ENCODE results near the gene NFIL3. TPM values are rescaled to one million over a fixed set of nuclear protein-coding genes. Genes with fewer than 3 reads are reported as not detected.

The NFIL3 gene
- total and polyA plus RNA-seq, 2 donors (not counting 1 experiment from before 2014, with no cell fraction given), result 2.7 to 14.3 TPM

DNA sequence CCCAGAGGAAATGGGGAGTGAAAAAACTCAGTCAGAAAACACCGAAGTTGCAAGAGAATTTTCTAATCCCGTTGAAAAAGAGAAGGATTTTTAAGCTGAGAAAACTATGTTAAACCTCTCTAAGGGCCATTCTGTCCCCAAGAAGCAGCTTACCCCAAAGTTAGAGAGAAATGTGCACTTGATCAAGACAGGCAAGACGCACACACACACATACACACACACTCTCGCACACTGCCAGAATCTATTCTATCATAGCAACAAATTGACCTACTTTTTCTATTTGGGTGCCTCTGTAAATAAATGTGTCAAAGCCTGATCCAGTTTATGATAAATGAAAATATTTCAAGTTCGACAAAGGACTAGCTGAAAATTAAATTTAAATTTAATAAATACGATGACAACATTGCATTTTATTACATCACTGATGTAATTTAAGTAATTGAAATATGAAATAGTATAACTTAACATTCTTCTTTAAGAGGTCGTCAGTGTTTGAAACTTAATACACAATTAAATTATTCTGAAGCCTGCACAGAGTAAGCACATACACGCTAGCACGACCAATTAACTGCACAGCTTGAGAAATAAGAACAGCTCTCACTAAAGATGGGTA lies 5.9 kb downstream of the NFIL3 start:
- peaks cover 0 to 37% (median 30%) of the 10 kb centered on the region in 4 experiments for H3K27me3 ChIP-seq (replicated peaks in 1 of 4; ENCODE audit: control extremely low read depth in 1 of 4, control insufficient read depth in 3 of 4, insufficient read depth in 4 of 4, low read length in 3 of 4)
- H3K79me2 ChIP-seq (ENCODE audit: control insufficient read depth, insufficient read depth, low read length), result peaks cover 20% of the 10 kb centered on the region
- ChIA-PET CTCF (no interaction called here), POLR2A (no interaction called here)
- ATAC-seq (ENCODE audit: low read depth) (no peak), DNase-seq (no peak)
- intact Hi-C loops (cut with micrococcal nuclease), result no loop called here
- Mint-ChIP-seq H3K27ac (no peak overlapping the region), H3K4me1 (peaks cover 34% of the 10 kb centered on the region), H3K9me3 (ENCODE audit: insufficient read depth) (no peaks in the 10 kb centered on the region), H3K4me3 (no peak overlapping the region), H3K27me3 (peaks cover 43% of the 10 kb centered on the region)
- no peak overlapping the region for H3K4me2 ChIP-seq (replicated peaks; ENCODE audit: low read depth, low read length, poor library complexity, severe bottlenecking)
- H3K4me1 ChIP-seq (ENCODE audit: control insufficient read depth in 2 of 2, insufficient read depth in 2 of 2, low read length in 2 of 2), result peaks cover 28 to 30% of the 10 kb centered on the region in 2 donors
- no peak overlapping the region for H2AFZ ChIP-seq (ENCODE audit: insufficient read depth, low read depth, low read length, poor library complexity, severe bottlenecking)
- no peak overlapping the region for H3K9ac ChIP-seq (ENCODE audit: low read length)
- no peak overlapping the region for H3K27ac ChIP-seq (ENCODE audit: low read length in 2 of 2)
- H4K20me1 ChIP-seq (ENCODE audit: control insufficient read depth, insufficient read depth, low read length, poor library complexity, severe bottlenecking), result peaks cover 25% of the 10 kb centered on the region
- WGBS (ENCODE audit: insufficient coverage), result no CpG with 5 or more reads among the region's 9 CpGs
- no peaks in the 10 kb centered on the region for H3K9me3 ChIP-seq (ENCODE audit: control extremely low read depth in 1 of 3, control insufficient read depth in 2 of 3, insufficient read depth in 1 of 3, low read length in 2 of 3)
- H3K36me3 ChIP-seq (replicated peaks in 1 of 2; ENCODE audit: control extremely low read depth in 1 of 2, control insufficient read depth in 1 of 2, extremely low read depth in 1 of 2, insufficient read depth in 2 of 2, low read length in 1 of 2), result no peaks in the 10 kb centered on the region
- TF ChIP-seq, protein P1, sequence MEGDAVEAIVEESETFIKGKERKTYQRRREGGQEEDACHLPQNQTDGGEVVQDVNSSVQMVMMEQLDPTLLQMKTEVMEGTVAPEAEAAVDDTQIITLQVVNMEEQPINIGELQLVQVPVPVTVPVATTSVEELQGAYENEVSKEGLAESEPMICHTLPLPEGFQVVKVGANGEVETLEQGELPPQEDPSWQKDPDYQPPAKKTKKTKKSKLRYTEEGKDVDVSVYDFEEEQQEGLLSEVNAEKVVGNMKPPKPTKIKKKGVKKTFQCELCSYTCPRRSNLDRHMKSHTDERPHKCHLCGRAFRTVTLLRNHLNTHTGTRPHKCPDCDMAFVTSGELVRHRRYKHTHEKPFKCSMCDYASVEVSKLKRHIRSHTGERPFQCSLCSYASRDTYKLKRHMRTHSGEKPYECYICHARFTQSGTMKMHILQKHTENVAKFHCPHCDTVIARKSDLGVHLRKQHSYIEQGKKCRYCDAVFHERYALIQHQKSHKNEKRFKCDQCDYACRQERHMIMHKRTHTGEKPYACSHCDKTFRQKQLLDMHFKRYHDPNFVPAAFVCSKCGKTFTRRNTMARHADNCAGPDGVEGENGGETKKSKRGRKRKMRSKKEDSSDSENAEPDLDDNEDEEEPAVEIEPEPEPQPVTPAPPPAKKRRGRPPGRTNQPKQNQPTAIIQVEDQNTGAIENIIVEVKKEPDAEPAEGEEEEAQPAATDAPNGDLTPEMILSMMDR (IDR thresholded peaks at IDR 0.05), result no peak
- TF ChIP-seq EZH2 (IDR thresholded peaks at IDR 0.05; ENCODE audit: borderline replicate concordance, insufficient read depth, low read depth, low read length, poor library complexity, severe bottlenecking), result no peak
- no peak overlapping the region for H3K4me3 ChIP-seq (ENCODE audit: control extremely low read depth in 1 of 5, extremely low read depth in 1 of 5, insufficient read depth in 1 of 5, low read depth in 2 of 5, low read length in 4 of 5)

DNA sequence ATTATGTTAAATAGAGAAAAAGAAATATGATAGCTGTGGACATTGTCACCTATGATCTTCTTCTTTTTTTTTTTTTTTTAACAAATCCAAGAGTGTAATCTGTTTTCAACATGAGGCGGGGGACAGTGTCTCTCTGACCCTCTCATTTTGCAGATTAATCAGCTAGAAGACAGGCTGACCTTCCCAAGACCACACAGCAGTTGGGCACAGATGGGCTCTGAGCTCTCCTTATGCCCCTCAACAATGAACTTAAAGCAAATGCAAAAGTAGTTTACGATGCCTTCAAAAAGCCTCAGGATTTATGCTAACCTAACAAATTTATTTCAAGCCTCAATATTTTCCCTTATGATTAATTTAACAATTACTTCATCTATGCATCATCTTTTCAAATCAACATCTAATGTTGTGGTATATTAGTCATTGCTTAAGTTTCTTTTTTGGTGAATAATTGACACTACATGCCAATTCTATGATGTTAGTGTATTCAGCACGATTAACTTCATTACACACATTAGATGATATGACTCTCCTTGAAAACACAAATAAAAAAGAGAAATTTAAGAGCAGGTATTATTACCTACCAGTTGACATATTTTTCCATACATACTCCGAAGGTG lies 7.4 kb downstream of the NFIL3 start:
- no peak overlapping the region for H3K9ac ChIP-seq (ENCODE audit: low read length)
- H3K4me1 Mint-ChIP-seq, result peaks cover 28% of the 10 kb centered on the region
- no peaks in the 10 kb centered on the region for H3K9me3 Mint-ChIP-seq (ENCODE audit: insufficient read depth)
- no peak overlapping the region for H3K4me3 ChIP-seq (ENCODE audit: control extremely low read depth in 1 of 5, extremely low read depth in 1 of 5, insufficient read depth in 1 of 5, low read depth in 2 of 5, low read length in 4 of 5)
- no peak overlapping the region for H3K4me3 Mint-ChIP-seq
- no peak overlapping the region for H3K27ac ChIP-seq (ENCODE audit: low read length in 2 of 2)
- H3K27me3 Mint-ChIP-seq, result peaks cover 34% of the 10 kb centered on the region
- H3K27ac Mint-ChIP-seq, result no peak overlapping the region
- TF ChIP-seq, protein P1 (IDR thresholded peaks at IDR 0.05), result no peak
- no peak for TF ChIP-seq EZH2 (IDR thresholded peaks at IDR 0.05; ENCODE audit: borderline replicate concordance, insufficient read depth, low read depth, low read length, poor library complexity, severe bottlenecking)
- no peak overlapping the region for H2AFZ ChIP-seq (ENCODE audit: insufficient read depth, low read depth, low read length, poor library complexity, severe bottlenecking)
- H3K9me3 ChIP-seq (ENCODE audit: control extremely low read depth in 1 of 3, control insufficient read depth in 2 of 3, insufficient read depth in 1 of 3, low read length in 2 of 3), result no peaks in the 10 kb centered on the region
- ChIA-PET CTCF (interaction anchor here (0.8 kb wide), 1 partner anchor 10 kb away, joined by 3 read pairs; no protein-coding TSS in a partner anchor), POLR2A (interaction anchor here (0.6 kb wide), 1 partner anchor 63 kb away, joined by 4 read pairs; no protein-coding TSS in a partner anchor)
- intact Hi-C loops (cut with micrococcal nuclease), result no loop called here
- no peak overlapping the region for H3K4me2 ChIP-seq (replicated peaks; ENCODE audit: low read depth, low read length, poor library complexity, severe bottlenecking)
- peaks cover 16 to 17% of the 10 kb centered on the region in 2 donors for H3K4me1 ChIP-seq (ENCODE audit: control insufficient read depth in 2 of 2, insufficient read depth in 2 of 2, low read length in 2 of 2)
- ATAC-seq (ENCODE audit: low read depth) (no peak), DNase-seq (no peak)
- peaks cover 10% of the 10 kb centered on the region for H4K20me1 ChIP-seq (ENCODE audit: control insufficient read depth, insufficient read depth, low read length, poor library complexity, severe bottlenecking)
- peaks cover 0 to 23% (median 17%) of the 10 kb centered on the region in 4 experiments for H3K27me3 ChIP-seq (replicated peaks in 1 of 4; ENCODE audit: control extremely low read depth in 1 of 4, control insufficient read depth in 3 of 4, insufficient read depth in 4 of 4, low read length in 3 of 4)
- no peaks in the 10 kb centered on the region for H3K36me3 ChIP-seq (replicated peaks in 1 of 2; ENCODE audit: control extremely low read depth in 1 of 2, control insufficient read depth in 1 of 2, extremely low read depth in 1 of 2, insufficient read depth in 2 of 2, low read length in 1 of 2)
- peaks cover 12% of the 10 kb centered on the region for H3K79me2 ChIP-seq (ENCODE audit: control insufficient read depth, insufficient read depth, low read length)
- WGBS (ENCODE audit: insufficient coverage), result 71% methylated on average over 1 of the region's 4 CpGs
